OCI-LY1 (cell line): Measurements from ENCODE around the gene ARFGEF3.
A peak's percentile ranks its signal among the peaks of the same experiment; 100 is the strongest.

Source experiments
- H2AFZ ChIP-seq: fragments of 200-600 bp; sonication (generic), shearing (Covaris generic); 2 replicates; pipeline ENCODE4 v1.6.0; 2014; ENCODE audit warnings: antibody characterized with exemption, mild to moderate bottlenecking, low read length
- H3F3A ChIP-seq: fragments of 200-600 bp; sonication (generic), shearing (Covaris generic); 2 replicates; pipeline ENCODE4 v1.6.0; 2014; ENCODE audit warnings: mild to moderate bottlenecking, antibody characterized with exemption, low read length, moderate library complexity; ENCODE audit not compliant: insufficient read depth
- H3K27ac ChIP-seq: fragments of 200-600 bp; sonication (generic); 2 replicates; pipeline ENCODE4 v1.5.1; 2014; ENCODE audit warnings: low read length, mixed run types, mild to moderate bottlenecking, low read depth; ENCODE audit not compliant: poor library complexity, severe bottlenecking
- H3K27me3 ChIP-seq: fragments of 200-600 bp; sonication (generic); 2 replicates; pipeline ENCODE4 v1.6.0; 2014; ENCODE audit warnings: antibody characterized with exemption, mild to moderate bottlenecking, low read length, moderate library complexity; ENCODE audit not compliant: insufficient read depth
- H3K36me3 ChIP-seq: fragments of 200-600 bp; sonication (generic); 2 replicates; pipeline ENCODE4 v1.6.1; 2014; ENCODE audit warnings: mild to moderate bottlenecking, antibody characterized with exemption, low read length, moderate library complexity, mixed read lengths; ENCODE audit not compliant: insufficient read depth
- H3K4me1 ChIP-seq: fragments of 200-600 bp; sonication (generic); 2 replicates; pipeline ENCODE4 v1.5.1; 2014; ENCODE audit warnings: mild to moderate bottlenecking, low read length, moderate library complexity; ENCODE audit not compliant: insufficient read depth, severe bottlenecking
- H3K4me2 ChIP-seq: fragments of 200-600 bp; sonication (generic), shearing (Covaris generic); 2 replicates; pipeline ENCODE4 v1.6.1; 2014; ENCODE audit warnings: low read length
- H3K4me3 ChIP-seq: fragments of 200-600 bp; sonication (generic); 2 replicates; pipeline ENCODE4 v1.5.1; 2014; ENCODE audit warnings: low read length, low read depth, mild to moderate bottlenecking, mixed read lengths; ENCODE audit not compliant: poor library complexity, severe bottlenecking
- H3K79me2 ChIP-seq: fragments of 200-600 bp; shearing (Covaris generic); 2 replicates; pipeline ENCODE4 v1.6.1; 2016; ENCODE audit warnings: mixed run types, low read length, mixed read lengths; ENCODE audit not compliant: insufficient read depth
- H3K9ac ChIP-seq: fragments of 200-600 bp; sonication (generic), shearing (Covaris generic); 2 replicates; pipeline ENCODE4 v1.6.1; 2014; ENCODE audit warnings: mild to moderate bottlenecking, low read length, mixed read lengths
- H3K9me2 ChIP-seq: fragments of 200-600 bp; sonication (generic), shearing (Covaris generic); 2 replicates; pipeline ENCODE4 v1.6.1; 2014; ENCODE audit warnings: low read depth, mild to moderate bottlenecking, low read length, mixed read lengths
- H3K9me3 ChIP-seq: fragments of 200-600 bp; shearing (Covaris generic); 2 replicates; pipeline ENCODE4 v1.6.1; 2014; ENCODE audit warnings: low read length, mixed read lengths
- H4K20me1 ChIP-seq: fragments of 200-600 bp; sonication (generic), shearing (Covaris generic); 2 replicates; pipeline ENCODE4 v1.6.0; 2016; ENCODE audit warnings: mild to moderate bottlenecking, low read length; ENCODE audit not compliant: insufficient read depth
- CTCF ChIP-seq: fragments of 200-600 bp; sonication (generic), shearing (Covaris generic); IDR thresholded peaks from 2 replicates; pipeline ENCODE4 v1.5.1; 2017; ENCODE audit warnings: mild to moderate bottlenecking, antibody characterized with exemption, low read length, moderate library complexity, mixed read lengths
- EZH2 ChIP-seq: fragments of 200-600 bp; sonication (generic), shearing (Covaris generic); IDR thresholded peaks from 2 replicates; pipeline ENCODE4 v1.8.0; 2017; ENCODE audit warnings: borderline replicate concordance, mixed run types, mild to moderate bottlenecking, antibody characterized with exemption, low read length, moderate library complexity, mixed read lengths

ARFGEF3 gene

GRCh38 chr6:138289739-138290138, 128.0 kb downstream of the ARFGEF3 start:
- no peak overlapping the region for H3K9ac ChIP-seq
- no peaks in the 10 kb centered on the region for H3K36me3 ChIP-seq
- H3K79me2 ChIP-seq = no peaks in the 10 kb centered on the region
- H3F3A ChIP-seq = no peaks in the 10 kb centered on the region
- H3K27me3 ChIP-seq = no peaks in the 10 kb centered on the region
- H3K9me2 ChIP-seq = no peaks in the 10 kb centered on the region
- no peak overlapping the region for H3K4me2 ChIP-seq
- TF ChIP-seq CTCF (peak; percentile 26; the same call in 1 of the 2 replicates), EZH2 (no peak)
- H3K9me3 ChIP-seq = no peaks in the 10 kb centered on the region
- no peaks in the 10 kb centered on the region for H4K20me1 ChIP-seq
- no peak overlapping the region for H3K4me3 ChIP-seq
- H2AFZ ChIP-seq = no peak overlapping the region
- no peak overlapping the region for H3K27ac ChIP-seq
- H3K4me1 ChIP-seq = no peaks in the 10 kb centered on the region

GRCh38 chr6:138290423-138290962, 128.8 kb downstream of the ARFGEF3 start:
- TF ChIP-seq CTCF = no peak
- no peak for TF ChIP-seq EZH2
- Histone ChIP-seq H3F3A (no peaks in the 10 kb centered on the region), H3K79me2 (no peaks in the 10 kb centered on the region), H3K27ac (no peak overlapping the region), H2AFZ (no peak overlapping the region), H3K9me2 (no peaks in the 10 kb centered on the region), H3K4me2 (no peak overlapping the region), H3K4me1 (no peaks in the 10 kb centered on the region), H4K20me1 (no peaks in the 10 kb centered on the region), H3K9ac (no peak overlapping the region), H3K36me3 (no peaks in the 10 kb centered on the region), H3K4me3 (no peak overlapping the region), H3K27me3 (no peaks in the 10 kb centered on the region), H3K9me3 (no peaks in the 10 kb centered on the region)

- no peaks in the 10 kb centered on the region for H4K20me1 ChIP-seq
- H3K79me2 ChIP-seq = no peaks in the 10 kb centered on the region
- H3K9me3 ChIP-seq = no peaks in the 10 kb centered on the region
- no peaks in the 10 kb centered on the region for H3K27me3 ChIP-seq
- H3K9ac ChIP-seq = no peak overlapping the region
- H3K27ac ChIP-seq = no peak overlapping the region
- H3K36me3 ChIP-seq = no peaks in the 10 kb centered on the region
- TF ChIP-seq EZH2 (no peak), CTCF (no peak)
- no peaks in the 10 kb centered on the region for H3F3A ChIP-seq
- H3K4me1 ChIP-seq = no peaks in the 10 kb centered on the region
- no peaks in the 10 kb centered on the region for H3K9me2 ChIP-seq
- no peak overlapping the region for H3K4me2 ChIP-seq
- no peak overlapping the region for H2AFZ ChIP-seq
- no peak overlapping the region for H3K4me3 ChIP-seq
These were observed 129.5 kb downstream of the ARFGEF3 start for GRCh38 chr6:138291036-138291848.
